22Rv1 (cell line): ENCODE measurements around the gene TNFRSF1B.

Experiments
- CTCF ChIP-seq: fragments of 450-650 bp; IDR thresholded peaks from 2 replicates; pipeline ENCODE4 v1.5.1; 2017; ENCODE audit warnings: mild to moderate bottlenecking
- ZFX ChIP-seq: fragments of 450-650 bp; IDR thresholded peaks from 2 replicates; pipeline ENCODE4 v1.6.1; 2017; ENCODE audit warnings: antibody characterized with exemption, borderline replicate concordance

GRCh38 chr1:12201352-12202189 lies 34.8 kb downstream of the TNFRSF1B start:
- TF ChIP-seq CTCF (no peak), ZFX (no peak)
